SHP77 (cell line): ENCODE results near the gene HSPA12A.
"Not testable (repeated sequence)": the region's sequence is repeated elsewhere in the genome, so short reads cannot be mapped to it uniquely, and the experiment has no call there.

Experiments used
- DNase-seq, 2 experiments: peaks; one replicate each; lab custom pipeline; 2025; lab: John Stamatoyannopoulos, UW

The HSPA12A gene

DNA sequence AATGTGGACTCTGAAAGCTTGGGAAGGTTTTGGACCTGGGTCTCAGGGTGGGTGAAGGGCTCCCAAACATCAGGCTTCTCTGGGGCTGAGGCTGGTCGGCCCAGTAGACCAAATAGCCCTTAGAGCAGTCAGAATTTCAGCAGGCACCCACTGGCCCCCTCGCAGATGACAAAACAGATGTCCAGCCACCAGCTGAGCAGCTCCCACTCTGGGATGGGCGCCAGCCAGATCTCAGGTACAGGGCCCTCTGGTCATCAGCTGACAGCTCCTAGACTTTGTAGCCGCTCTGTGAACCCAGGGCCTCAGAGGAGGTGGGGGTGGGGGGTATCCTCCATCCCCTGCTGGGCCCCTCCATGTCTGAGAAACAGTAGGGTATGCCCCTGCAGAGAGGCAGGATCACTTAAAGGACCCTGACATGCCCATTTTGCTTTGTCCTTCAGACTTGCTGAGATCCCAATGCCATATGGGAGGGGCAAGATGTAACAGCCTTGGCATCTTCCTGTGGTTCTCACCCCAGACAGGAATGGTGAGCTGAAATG is 26.5 kb downstream of the HSPA12A start:
- no peak for DNase-seq

DNA sequence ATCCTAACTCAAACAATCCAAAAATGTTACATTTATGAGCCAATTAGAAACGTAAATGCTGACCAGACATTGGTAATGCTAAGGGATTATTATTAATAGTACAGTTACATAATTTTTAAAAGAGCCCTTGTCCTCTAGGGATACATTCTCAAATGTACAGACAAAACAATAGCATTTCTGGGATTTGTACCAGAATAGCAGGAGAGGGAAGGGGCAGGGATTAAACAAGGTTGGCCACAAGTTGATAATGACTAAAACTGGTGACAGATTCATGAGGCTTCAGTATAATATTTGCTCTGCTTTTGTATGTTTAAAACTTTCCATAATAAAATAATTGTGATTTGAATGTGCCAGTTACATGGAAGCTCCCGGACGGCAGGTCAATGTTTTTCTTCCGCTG is 27.0 kb downstream of the HSPA12A start:
- no peak for DNase-seq

DNA sequence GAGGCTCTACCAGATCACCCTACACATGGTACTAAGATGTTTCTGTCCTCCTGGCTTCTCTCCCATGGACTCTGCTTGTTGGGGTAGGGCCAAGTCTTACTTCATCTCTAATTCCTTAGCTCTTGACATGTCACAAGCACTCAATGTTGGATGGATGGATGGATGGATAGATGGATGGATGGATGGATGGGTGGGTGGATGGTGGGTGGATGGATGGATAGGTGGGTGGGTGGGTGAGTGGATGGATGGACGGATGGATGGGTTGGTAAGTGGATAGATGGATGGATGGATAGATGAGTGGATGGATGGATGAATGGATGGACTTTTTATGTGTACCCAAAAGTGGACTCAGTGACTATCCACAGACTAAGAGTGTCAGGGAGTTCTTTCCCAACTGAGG is 28.5 kb downstream of the HSPA12A start:
- no peak for DNase-seq

DNA sequence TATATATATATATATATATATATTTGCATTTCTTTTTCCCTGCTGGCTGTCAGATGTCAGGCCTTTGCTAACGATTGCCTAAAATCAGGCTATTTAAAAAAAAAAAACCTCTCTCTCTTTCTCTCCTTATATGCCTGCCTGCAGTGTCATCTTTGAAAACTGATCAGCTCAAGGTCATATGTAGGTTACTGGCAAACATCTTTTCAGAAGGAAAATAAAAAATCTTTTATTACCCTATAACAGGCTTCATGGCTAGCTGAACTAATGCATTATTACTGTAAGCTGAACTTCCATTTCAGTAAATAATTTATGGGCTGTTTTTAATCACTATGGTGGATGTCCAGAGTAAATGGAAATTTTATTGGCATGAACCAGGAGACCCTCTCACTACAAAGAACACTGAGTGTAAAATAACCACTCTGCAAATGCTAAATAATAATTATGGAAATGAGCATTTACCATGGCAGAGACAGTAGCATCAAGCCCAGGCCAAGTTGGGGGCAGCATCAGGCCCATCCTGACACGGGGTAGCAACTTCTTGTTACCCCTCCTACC is 29.3 kb downstream of the HSPA12A start:
- DNase-seq, result no peak

DNA sequence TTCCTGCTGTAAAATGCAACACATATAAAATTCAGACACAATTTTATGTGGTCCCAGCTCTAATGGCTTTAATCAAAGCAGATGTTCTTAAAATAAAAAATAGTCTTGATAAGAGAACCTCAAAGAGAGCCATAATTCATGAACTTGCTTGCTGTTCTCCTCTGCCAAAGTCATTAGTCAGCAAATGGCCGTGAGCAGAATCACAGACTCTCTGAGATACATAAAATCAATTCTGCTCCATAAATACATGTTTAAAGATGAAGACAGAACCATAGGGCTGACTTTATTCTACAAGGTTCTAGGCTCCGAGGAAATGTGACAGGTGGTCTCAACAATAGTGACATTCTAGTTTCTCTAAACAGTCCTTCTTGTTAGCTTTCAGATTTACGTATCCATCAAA is 29.8 kb downstream of the HSPA12A start:
- no peak for DNase-seq

DNA sequence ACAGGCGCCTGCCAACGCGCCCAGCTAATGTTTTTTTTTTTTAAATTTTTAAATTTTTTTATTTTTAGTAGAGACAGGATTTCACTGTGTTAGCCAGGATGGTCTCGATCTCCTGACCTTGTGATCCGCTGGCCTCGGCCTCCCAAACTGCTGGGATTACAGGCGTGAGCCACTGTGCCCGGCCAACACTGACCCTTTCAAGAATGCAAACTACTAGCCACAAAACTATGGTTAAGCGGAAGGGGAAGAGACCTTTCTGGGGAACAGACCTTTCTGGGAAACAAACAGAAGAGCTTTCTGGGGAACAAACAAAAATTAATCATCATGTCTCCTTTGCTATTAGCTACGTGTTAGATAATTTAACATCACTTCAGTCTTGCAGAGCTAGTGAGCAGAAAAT is 30.6 kb downstream of the HSPA12A start:
- DNase-seq, result not testable (repeated sequence)

DNA sequence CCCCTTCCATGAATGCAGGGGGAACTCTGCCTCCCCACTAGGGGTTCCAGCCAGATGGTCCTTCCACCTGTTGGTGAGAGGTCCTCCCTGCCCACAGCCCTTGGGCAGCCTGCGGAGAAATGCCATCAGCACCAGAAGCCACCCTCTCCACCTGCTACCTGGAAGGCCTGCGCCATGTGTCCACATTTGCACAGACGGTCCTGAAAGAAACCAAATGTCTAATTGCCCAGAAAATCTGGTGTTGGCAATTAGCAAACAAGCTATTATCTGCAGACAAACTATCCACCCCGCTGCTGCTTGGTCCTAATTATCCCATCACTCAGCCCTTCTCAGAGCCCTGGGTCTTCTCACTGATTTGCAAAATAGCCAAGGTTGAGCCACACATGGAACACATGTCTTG is 32.3 kb downstream of the HSPA12A start:
- DNase-seq, result no peak

DNA sequence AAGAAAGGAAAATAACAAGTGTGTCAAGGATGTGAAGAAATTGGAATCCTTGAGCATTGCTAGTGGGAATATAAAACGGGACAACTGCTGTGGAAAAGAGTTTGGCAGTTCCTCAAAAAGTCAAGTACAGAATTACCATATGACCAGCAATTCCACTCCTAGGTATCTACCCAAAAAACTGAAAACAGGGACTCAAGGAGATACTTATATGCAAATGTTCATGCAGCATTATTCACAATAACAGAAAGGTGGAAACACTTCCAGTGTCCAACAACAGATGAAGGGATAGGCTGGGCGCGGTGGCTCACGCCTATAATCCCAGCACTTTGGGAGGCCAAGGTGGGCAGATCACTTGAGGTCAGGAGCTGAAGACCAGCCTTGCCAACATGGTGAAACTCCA is 33.5 kb downstream of the HSPA12A start:
- no peak for DNase-seq

DNA sequence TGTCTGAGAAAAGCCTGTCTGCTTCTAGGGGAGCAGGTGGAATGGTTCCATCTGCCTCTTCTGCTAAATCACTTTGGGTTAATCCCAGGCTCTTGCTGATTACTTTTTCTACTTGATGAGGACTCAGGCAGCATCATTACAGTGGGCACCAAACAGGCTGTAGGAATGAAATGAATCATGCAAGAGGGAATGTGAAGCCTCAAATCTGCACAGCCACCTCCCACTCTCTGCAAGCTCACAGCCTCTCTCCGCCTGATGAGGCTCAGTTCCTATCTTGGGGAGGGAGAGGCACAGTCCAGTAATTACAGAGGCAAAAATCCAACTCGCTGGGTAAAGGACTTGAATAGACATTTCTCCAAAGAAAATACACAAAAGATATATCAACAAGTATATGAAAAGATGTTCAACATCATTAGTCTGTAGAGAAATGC is 34.0 kb downstream of the HSPA12A start:
- DNase-seq, result no peak

DNA sequence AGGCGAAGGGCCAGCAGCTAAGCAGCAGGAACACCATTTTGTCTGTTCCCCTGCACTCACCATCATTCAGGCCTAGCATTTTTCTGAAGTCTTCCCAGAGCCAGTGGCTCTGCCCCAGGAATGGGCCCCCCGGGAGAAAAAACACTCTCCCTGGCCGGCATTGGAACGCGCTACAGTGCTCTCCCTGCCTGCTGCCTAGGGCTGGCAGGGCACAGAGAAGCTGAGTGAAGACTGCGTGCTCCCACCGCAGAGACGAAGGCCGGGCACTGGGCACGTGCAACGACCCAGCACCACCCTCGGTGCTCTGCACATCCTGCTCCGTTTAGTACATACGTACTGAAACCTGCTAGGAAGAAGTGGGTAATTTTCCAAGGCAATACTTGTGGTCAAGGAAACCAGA is 34.4 kb downstream of the HSPA12A start:
- DNase-seq, result no peak

DNA sequence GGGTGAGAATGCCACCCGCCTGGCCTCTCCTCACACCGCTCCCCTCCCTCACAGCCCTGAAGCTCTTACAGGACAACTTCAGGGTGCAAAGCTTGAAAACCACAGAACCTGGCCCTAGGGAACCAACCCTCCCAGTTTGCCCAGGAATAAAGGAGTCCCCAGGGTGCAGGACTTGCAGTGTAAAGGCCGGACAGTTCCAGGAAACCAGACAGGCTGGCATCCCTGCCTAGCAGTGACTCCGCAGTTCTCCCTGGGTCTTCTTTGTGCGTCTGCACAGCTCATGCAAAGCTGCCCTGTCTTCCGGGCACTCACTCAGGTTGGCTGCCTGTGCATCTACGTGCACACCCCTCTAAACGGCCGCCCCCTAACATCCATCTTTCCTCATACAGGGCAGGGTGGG is 36.1 kb downstream of the HSPA12A start:
- DNase-seq, result no peak

DNA sequence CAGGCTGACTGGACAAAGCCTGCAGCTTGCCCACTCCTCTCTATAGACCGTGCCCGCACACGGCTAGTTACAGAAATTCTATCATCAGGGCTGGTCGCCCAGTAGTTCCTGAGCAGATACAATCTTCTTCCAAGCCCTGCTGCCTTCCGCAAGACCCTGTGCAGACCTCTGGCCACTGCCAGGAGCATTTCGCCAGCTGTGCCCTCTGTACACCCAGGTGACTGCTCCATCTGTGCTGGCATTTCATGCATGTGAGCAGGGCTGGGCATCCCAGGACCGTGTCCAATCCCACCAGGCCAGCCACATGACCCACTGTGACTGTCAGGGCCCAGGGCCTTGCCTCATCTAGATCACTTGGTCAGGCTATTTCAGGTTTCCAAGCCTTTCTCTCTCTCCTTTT is 36.9 kb downstream of the HSPA12A start:
- no peak for DNase-seq

DNA sequence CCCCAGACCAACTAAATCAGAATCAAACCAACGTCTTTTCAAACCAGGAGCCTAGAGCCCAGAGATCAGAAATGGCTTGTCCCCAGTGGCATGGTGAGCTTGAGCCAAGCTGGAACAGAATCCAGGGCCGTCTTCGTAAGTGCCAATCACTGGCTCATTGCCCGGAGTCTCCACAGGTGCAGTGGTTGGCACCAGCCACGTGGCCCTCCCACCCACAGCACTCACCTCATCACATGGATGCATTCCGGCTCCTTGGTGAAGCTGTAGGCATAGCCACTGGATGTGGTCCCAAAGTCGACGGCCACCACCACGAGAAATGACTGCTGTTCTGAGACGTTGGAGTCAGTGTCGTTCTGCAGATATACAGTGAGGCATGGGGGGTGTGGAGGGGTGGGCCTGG is 37.4 kb downstream of the HSPA12A start:
- DNase-seq, result no peak

DNA sequence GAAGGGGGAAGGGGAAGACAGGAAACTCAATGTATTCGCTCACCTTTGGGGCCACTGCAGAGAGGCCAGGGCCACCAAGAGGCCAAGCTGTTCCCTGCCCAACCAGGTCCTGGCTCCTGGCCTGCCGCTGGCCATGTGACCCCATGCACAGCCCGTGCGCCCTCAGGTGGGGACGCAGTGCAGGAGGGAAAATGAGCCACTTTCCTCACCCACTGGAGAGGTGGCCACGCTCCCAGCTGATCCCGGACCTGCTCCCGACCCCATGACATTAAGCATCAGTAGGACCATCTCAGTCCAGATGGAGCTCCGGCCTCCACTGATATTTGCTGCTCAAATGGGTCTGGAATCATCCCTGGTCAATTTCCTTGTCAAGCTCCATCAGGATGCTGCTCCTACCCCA is 40.2 kb downstream of the HSPA12A start:
- no peak for DNase-seq

DNA sequence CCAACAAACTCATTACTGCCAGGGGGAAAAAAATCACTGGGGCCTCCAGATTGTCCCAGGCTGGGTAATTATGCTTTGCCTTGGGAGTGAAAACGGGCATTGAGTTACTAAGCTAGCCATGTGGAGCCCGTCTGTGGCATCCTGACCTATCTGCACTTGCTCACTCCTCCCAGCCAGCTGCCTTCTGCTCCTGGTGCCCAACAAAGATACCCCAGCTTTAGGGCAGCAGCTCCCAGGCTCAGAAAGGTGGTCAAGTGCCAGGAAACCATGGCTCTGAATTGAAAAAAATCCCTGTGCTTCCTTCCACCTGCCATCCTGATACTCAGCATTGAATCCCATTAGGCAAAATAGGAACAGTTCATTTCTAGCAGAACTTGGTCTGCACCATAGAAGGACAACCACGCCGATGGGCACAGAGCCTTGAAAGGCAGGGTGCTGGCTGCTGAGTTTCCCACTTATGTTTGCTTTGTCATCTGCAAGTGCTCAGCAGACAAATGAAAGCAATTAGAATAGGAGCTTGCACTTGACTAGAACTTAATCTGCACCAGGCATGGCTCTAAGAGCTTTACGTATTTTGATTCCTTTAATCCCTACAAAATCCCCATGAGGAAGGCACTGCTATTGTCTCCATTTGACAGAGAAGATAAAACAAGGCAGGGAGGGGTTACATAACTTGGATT is 42.8 kb downstream of the HSPA12A start:
- no peak for DNase-seq

DNA sequence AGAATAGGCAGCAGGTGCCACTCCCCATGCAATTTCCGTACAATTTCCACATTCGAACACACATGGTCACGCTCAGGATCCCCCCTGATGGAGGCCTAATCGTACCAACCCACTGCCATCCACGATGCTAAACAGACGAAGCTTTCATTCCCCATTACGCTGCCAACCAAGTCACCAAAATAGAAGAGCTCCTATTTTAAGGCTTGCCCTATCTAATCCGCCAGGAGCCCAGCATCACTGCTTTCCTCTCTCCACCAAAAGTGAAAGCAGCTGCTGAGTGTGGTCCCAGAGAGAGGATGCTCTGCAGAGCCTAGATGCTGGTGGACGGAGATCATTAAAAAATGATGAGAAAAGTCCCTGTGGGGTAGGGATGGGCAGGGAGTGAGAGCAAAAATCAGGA is 43.3 kb downstream of the HSPA12A start:
- DNase-seq, result no peak

DNA sequence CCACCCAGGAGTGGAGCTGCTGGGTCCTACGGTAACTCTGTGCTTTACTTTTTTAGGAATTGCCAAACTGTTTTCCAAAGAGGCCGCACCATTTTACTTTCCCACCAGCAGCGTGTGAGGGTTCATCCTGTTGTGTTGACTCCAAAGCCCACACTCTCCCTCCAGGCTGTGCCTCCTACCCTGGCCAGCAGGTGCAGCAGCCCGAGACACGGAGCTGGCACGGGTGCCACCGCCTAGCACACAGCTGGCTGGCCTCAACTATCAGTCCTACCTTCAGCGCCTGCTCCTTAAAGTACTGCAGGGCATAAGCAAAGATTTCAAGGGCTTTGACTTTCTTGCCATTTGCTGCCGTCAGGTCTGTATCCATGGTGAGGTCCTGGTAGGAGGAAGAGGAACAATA is 44.0 kb downstream of the HSPA12A start:
- no peak for DNase-seq

DNA sequence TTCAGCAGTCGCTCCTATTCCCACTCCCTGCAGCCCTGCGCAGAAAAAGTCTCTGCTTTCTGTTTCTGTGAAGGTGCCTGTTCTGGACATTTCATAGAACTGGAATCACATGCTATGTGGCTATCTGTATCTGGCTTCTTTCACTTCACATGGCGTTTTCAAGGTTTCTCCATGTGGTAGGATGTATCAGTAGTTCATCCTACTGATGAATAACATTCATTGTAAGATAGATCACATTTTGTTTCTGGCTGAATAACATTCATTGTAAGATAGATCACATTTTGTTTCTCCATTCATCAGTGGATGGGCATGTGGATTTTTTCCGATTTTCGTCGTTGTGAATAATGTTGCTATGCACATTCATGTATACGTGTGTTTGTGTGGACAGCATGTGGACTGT is 44.5 kb downstream of the HSPA12A start:
- DNase-seq, result no peak

DNA sequence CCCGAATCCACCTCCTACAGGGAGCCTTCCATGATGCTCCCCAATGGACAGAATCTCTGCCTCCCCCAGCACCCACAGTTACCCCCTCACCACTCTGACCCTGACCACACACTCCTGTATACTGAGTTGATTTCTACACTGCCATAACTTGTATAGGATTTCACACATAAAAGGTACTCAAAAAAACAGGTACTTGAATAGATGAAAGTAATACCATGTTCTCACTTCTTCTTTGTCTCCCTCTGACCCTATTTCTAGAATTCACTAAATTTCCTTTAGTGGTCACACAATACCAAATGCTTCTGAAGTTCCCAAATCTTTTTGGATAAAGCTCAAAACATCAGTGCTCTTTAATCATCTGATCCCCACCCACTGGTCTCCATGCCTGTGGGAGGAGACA is 45.4 kb downstream of the HSPA12A start:
- no peak for DNase-seq

DNA sequence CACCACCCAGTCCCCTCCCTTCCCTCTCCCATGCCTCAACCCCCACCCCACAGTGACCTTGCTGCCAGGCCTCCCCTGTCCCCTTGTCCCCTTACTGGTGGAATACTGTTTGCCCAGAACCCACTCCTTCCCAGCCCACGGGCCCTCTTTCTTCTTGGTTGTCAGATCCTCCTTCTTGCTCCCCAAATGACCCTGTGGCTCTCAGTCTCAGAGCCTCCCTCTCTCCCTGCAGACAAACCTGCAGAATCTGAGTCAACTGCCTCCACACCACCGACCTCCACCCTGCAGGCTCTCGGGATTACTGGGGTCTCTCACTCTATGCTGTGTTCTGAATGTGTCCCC is 47.5 kb downstream of the HSPA12A start:
- no peak for DNase-seq

DNA sequence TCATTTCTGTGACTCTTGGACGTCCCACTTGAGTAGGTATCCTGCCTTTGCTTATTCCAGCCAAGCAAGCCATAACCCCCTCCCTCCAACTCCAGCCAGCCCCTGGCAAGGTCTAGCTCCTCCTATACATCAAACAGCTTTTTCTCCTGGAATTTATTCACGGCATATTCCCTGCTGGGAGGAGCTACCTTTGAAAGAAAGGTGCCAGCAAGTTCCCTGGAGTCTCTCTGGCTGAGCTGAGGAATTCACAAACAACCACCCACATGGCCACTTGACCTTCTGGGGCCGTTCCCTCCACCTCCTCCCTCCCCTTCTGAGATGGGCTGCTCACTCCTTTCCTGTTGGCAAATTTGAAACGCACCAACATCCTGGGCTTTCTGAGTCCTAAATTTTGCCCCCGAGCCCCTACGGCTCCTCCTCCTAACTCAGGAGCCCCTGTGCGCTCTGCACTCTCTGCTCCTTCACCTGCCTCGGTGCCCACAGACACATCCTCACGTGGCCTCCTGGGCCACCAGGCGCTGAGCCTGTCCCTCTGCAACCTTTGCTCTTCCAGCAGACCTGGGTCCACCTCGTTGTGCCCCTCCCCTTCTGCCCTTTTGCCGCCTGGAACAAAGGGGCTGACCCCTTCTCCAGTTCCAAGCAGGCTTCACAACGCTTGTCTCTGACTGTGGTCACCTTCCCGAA is 48.0 kb downstream of the HSPA12A start:
- DNase-seq, result no peak

DNA sequence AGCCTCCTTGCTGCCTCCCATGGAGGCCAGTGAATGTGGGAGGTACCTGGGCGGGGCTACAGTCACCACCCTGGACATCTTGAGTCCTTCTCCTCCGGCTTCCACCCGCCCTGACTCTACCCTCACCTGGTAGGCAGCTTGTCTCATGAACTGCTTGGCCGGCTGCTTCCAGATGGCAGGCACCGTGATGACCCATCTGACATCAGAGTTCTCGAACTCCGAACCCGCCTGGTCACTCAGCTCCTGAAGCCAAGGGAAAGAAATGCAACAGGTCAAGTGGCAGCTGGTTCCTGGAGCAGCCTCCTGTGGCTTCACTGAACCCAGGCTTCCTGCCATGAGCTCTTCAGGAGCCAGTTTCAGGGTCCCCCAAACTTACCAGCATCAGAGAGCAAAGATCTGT is 50.1 kb downstream of the HSPA12A start:
- no peak for DNase-seq

DNA sequence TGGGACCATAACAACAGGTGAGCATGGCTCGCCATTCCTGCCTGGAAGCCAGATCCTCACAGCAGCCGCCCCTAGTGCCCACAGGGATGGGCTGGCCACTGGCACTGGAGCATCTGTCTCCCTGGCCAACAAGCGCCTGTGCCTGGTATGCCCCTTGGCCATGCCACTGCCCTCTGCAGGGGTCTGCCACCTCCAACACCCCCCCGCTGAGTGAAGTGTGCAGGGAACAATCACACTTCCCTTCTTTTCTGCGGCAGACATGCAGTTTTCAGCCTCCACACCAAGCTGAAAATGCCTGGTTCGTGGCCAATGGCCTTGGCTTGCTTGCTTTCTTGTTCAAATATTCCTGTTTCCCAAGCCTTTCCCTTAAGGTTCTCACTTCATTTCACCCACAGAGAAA is 50.7 kb downstream of the HSPA12A start:
- DNase-seq, result no peak
